Glutamatergic neuron (in vitro differentiated cells): ENCODE data around the gene SKI. TPM values are rescaled to one million over a fixed set of nuclear protein-coding genes. Genes with fewer than 3 reads are reported as not detected.

Source experiments
- DNase-seq: peaks from one replicate; pipeline ENCODE4 v3.0.0; 2022
- H3K27ac Mint-ChIP-seq: one replicate; pipeline ENCODE4 v1.8.0; 2020; ENCODE audit warnings: mild to moderate bottlenecking, mixed read lengths, inconsistent platforms; ENCODE audit not compliant: unreplicated experiment
- H3K27me3 Mint-ChIP-seq: one replicate; pipeline ENCODE4 v1.8.0; 2020; ENCODE audit warnings: mild to moderate bottlenecking, moderate library complexity, mixed read lengths, inconsistent platforms; ENCODE audit not compliant: unreplicated experiment
- H3K36me3 Mint-ChIP-seq: one replicate; pipeline ENCODE4 v1.8.0; 2020; ENCODE audit warnings: mild to moderate bottlenecking, mixed read lengths, inconsistent platforms; ENCODE audit not compliant: unreplicated experiment
- H3K4me1 Mint-ChIP-seq: one replicate; pipeline ENCODE4 v1.8.0; 2020; ENCODE audit warnings: mild to moderate bottlenecking, low read depth, mixed read lengths, inconsistent platforms; ENCODE audit not compliant: unreplicated experiment
- H3K4me3 Mint-ChIP-seq: one replicate; pipeline ENCODE4 v1.8.0; 2020; ENCODE audit warnings: mild to moderate bottlenecking, mixed read lengths, inconsistent platforms; ENCODE audit not compliant: unreplicated experiment
- H3K9me3 Mint-ChIP-seq: one replicate; pipeline ENCODE4 v1.8.0; 2020; ENCODE audit warnings: mild to moderate bottlenecking, moderate library complexity, mixed read lengths, inconsistent platforms; ENCODE audit not compliant: unreplicated experiment
- CTCF ChIP-seq: fragments of 200-600 bp; sonication (generic); IDR thresholded peaks from one replicate; pipeline ENCODE4 v1.5.0; 2021; ENCODE audit not compliant: partially characterized antibody, unreplicated experiment
- total RNA-seq: library from RNA; stranded (reverse); fragmentation: NEBNext Ultra II Directional; extraction: Animal tissue kit (Norgen Biotek cat#: 25700); gene quantifications from one replicate; pipeline ENCODE4 v1.2.1, GENCODE V29; 2021; ENCODE audit not compliant: unreplicated experiment

The SKI gene
- total RNA-seq, 1 donor from 2014 or later: 143 TPM

- DNase-seq: no peak
- H3K27ac Mint-ChIP-seq: peak overlapping the region; percentile 59
Observed at GRCh38 chr1:2290595-2291510, 62.7 kb downstream of the SKI start.

GRCh38 chr1:2291577-2291976 is 63.5 kb downstream of the SKI start:
- Mint-ChIP-seq H3K27me3 (peaks cover 22% of the 10 kb centered on the region), H3K9me3 (peaks cover 32% of the 10 kb centered on the region), H3K4me1 (peaks cover 27% of the 10 kb centered on the region), H3K36me3 (no peaks in the 10 kb centered on the region), H3K27ac (no peak overlapping the region), H3K4me3 (peak overlapping the region; percentile 30)
- DNase-seq: no peak
- TF ChIP-seq CTCF: no peak

More at GRCh38 chr1:2290595-2291510, 62.7 kb downstream of the SKI start:
- Mint-ChIP-seq H3K36me3 (no peaks in the 10 kb centered on the region), H3K9me3 (peaks cover 26% of the 10 kb centered on the region), H3K4me1 (peaks cover 27% of the 10 kb centered on the region), H3K4me3 (peak overlapping the region; percentile 52), H3K27me3 (peaks cover 26% of the 10 kb centered on the region)
- TF ChIP-seq CTCF: no peak

GRCh38 chr1:2292725-2293450 is 64.8 kb downstream of the SKI start:
- TF ChIP-seq CTCF: no peak
- Mint-ChIP-seq H3K27me3 (peaks cover 22% of the 10 kb centered on the region), H3K9me3 (peaks cover 34% of the 10 kb centered on the region), H3K27ac (no peak overlapping the region), H3K36me3 (no peaks in the 10 kb centered on the region), H3K4me3 (no peak overlapping the region), H3K4me1 (peaks cover 27% of the 10 kb centered on the region)
- no peak for DNase-seq

GRCh38 chr1:2294033-2294724 is 66.1 kb downstream of the SKI start:
- peaks cover 22% of the 10 kb centered on the region for H3K27me3 Mint-ChIP-seq
- no peak for TF ChIP-seq CTCF
- H3K9me3 Mint-ChIP-seq: peaks cover 29% of the 10 kb centered on the region
- peaks cover 30% of the 10 kb centered on the region for H3K4me1 Mint-ChIP-seq
- DNase-seq: no peak
- H3K27ac Mint-ChIP-seq: peak overlapping the region; percentile 78
- no peaks in the 10 kb centered on the region for H3K36me3 Mint-ChIP-seq
- no peak overlapping the region for H3K4me3 Mint-ChIP-seq
